ENCODE data around the gene PRKN.
"Not testable (repeated sequence)": the region's sequence is repeated elsewhere in the genome, so short reads cannot be mapped to it uniquely, and the experiment has no call there.

The PRKN gene

GRCh38 chr6:161853657-161854056 is 873.9 kb downstream of the PRKN start:
- H3K4me3 ChIP-seq (ENCODE audit: low read length), result no peak overlapping the region
- DNase-seq (ENCODE audit: low read depth), result no peak
- TF ChIP-seq CTCF (IDR thresholded peaks at IDR 0.05; ENCODE audit: insufficient read depth, low read depth, low read length, missing control alignments), result no peak

- DNase-seq (ENCODE audit: low read depth); H3K4me3 ChIP-seq (ENCODE audit: low read length): not testable (repeated sequence)
Measured at GRCh38 chr6:161851486-161851885, 876.1 kb downstream of the PRKN start.

GRCh38 chr6:161850562-161850961 is 877.0 kb downstream of the PRKN start:
- TF ChIP-seq CTCF (IDR thresholded peaks at IDR 0.05; ENCODE audit: insufficient read depth, low read depth, low read length, missing control alignments), result no peak
- DNase-seq (ENCODE audit: low read depth), result no peak
- no peak overlapping the region for H3K4me3 ChIP-seq (ENCODE audit: low read length)

- no peak for DNase-seq (ENCODE audit: low read depth)
- H3K4me3 ChIP-seq (ENCODE audit: low read length), result no peak overlapping the region
- TF ChIP-seq CTCF (IDR thresholded peaks at IDR 0.05; ENCODE audit: insufficient read depth, low read depth, low read length, missing control alignments), result no peak
Measured at GRCh38 chr6:161847628-161848027, 879.9 kb downstream of the PRKN start.

- no peak overlapping the region for H3K4me3 ChIP-seq (ENCODE audit: low read length)
- DNase-seq (ENCODE audit: low read depth), result no peak
- no peak for TF ChIP-seq CTCF (IDR thresholded peaks at IDR 0.05; ENCODE audit: insufficient read depth, low read depth, low read length, missing control alignments)
Measured at GRCh38 chr6:161844804-161845203, 882.8 kb downstream of the PRKN start.

GRCh38 chr6:161843066-161843465 is 884.5 kb downstream of the PRKN start:
- DNase-seq (ENCODE audit: low read depth), result no peak
- no peak for TF ChIP-seq CTCF (IDR thresholded peaks at IDR 0.05; ENCODE audit: insufficient read depth, low read depth, low read length, missing control alignments)
- H3K4me3 ChIP-seq (ENCODE audit: low read length), result no peak overlapping the region

GRCh38 chr6:161840380-161840779 is 887.2 kb downstream of the PRKN start:
- DNase-seq (ENCODE audit: low read depth), result no peak
- TF ChIP-seq CTCF (IDR thresholded peaks at IDR 0.05; ENCODE audit: insufficient read depth, low read depth, low read length, missing control alignments), result no peak
- H3K4me3 ChIP-seq (ENCODE audit: low read length), result no peak overlapping the region

Measured in epithelial cell of esophagus (primary cell).